GM18517 (cell line): ENCODE results near the gene ATG4A.

Experiments
- ATAC-seq: cut with Tn5 transposase; IDR thresholded peaks from one replicate; pipeline ENCODE4 v1.9.1; 2021; ENCODE audit warnings: mild to moderate bottlenecking, moderate library complexity; ENCODE audit not compliant: unreplicated experiment

The ATG4A gene

GRCh38 chrX:108121291-108121690, 29.7 kb downstream of the ATG4A start:
- no peak for ATAC-seq

- ATAC-seq = no peak
These were observed 31.2 kb downstream of the ATG4A start for GRCh38 chrX:108122748-108123147.

- no peak for ATAC-seq
These were observed 32.2 kb downstream of the ATG4A start for GRCh38 chrX:108123591-108124366.

- ATAC-seq = no peak
These were observed 35.1 kb downstream of the ATG4A start for GRCh38 chrX:108126661-108127060.

- no peak for ATAC-seq
These were observed 35.6 kb downstream of the ATG4A start for GRCh38 chrX:108127152-108127551.

GRCh38 chrX:108130889-108131288, 39.3 kb downstream of the ATG4A start:
- no peak for ATAC-seq

- no peak for ATAC-seq
These were observed 39.9 kb downstream of the ATG4A start for GRCh38 chrX:108131471-108131870.

GRCh38 chrX:108132034-108132433, 40.5 kb downstream of the ATG4A start:
- no peak for ATAC-seq

GRCh38 chrX:108132876-108133275, 41.3 kb downstream of the ATG4A start:
- no peak for ATAC-seq

GRCh38 chrX:108134724-108135123, 43.1 kb downstream of the ATG4A start:
- no peak for ATAC-seq

- no peak for ATAC-seq
These were observed 47.5 kb downstream of the ATG4A start for GRCh38 chrX:108138814-108139702.

GRCh38 chrX:108148524-108148923, 56.9 kb downstream of the ATG4A start:
- no peak for ATAC-seq

GRCh38 chrX:108156082-108156481, 64.5 kb downstream of the ATG4A start:
- ATAC-seq = no peak

GRCh38 chrX:108156934-108157466, 65.4 kb downstream of the ATG4A start:
- ATAC-seq = no peak

- no peak for ATAC-seq
These were observed 66.0 kb downstream of the ATG4A start for GRCh38 chrX:108157628-108158027.

- no peak for ATAC-seq
These were observed 67.6 kb downstream of the ATG4A start for GRCh38 chrX:108159028-108159670.

GRCh38 chrX:108160309-108160708, 68.7 kb downstream of the ATG4A start:
- ATAC-seq = no peak

- no peak for ATAC-seq
These were observed 70.7 kb downstream of the ATG4A start for GRCh38 chrX:108162265-108162664.

- no peak for ATAC-seq
These were observed 71.9 kb downstream of the ATG4A start for GRCh38 chrX:108163333-108164082.

- no peak for ATAC-seq
These were observed 74.0 kb downstream of the ATG4A start for GRCh38 chrX:108165383-108166111.
